HG03442 (cell line): ENCODE measurements around the gene SLMAP.
"Not testable (repeated sequence)": the region's sequence is repeated elsewhere in the genome, so short reads cannot be mapped to it uniquely, and the experiment has no call there.

ENCODE experiments used
- ATAC-seq: cut with Tn5 transposase; IDR thresholded peaks from one replicate; pipeline ENCODE4 v1.9.1; 2021; ENCODE audit warnings: mild to moderate bottlenecking, moderate library complexity; ENCODE audit not compliant: unreplicated experiment

Gene SLMAP

DNA sequence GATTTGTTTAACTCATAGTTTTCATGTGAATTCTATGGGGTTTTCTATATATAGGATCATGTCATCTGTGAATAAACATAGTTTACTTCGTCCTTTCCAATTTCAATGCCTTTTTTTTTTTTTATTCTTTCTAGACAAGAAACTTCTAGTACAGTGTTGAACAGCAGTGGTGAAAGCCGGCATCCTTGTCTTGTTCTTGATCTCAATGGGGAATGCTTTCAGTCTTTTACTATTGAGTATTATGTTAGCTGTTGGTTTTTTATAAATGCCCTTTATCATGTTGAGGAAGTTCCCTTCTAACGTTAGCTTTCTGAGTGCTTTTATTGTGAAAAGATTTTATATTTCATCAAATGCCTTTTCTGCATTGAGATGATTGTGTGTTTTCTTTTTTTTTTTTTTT is 69.0 kb downstream of the SLMAP start:
- ATAC-seq: no peak

DNA sequence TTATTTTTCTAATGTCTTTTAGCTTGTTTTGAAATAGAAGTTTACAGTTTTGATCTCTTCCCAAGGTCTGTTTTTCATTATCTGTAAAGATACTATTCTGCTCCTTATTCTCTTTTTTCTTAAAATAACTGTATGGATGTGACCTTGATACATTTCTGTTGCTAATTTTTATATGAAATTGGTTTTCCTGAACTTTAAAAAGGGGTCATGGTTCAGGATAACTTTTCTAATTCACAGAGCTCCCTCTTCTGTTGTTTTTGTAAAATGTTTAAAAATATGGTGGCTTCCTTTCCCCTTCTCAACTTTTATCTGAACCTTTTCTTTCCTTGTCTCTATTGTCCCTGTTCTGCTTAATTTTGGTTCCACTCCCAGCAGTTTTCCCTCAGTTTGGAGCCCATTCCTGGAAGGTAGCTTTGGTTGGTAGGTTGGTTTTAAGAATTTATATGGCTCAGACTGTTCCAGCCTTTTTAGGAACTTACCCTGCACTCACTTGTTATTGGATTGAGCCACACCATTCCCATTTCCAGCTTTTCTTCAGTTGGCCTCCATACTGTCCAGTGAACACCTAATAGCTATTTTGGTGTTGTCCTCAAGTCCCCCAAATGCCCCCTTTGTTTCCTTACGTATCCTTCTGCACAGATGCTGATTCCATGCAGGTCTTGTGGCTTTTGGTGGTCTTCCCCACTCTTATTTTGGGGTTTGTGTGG is 70.3 kb downstream of the SLMAP start:
- no peak for ATAC-seq

DNA sequence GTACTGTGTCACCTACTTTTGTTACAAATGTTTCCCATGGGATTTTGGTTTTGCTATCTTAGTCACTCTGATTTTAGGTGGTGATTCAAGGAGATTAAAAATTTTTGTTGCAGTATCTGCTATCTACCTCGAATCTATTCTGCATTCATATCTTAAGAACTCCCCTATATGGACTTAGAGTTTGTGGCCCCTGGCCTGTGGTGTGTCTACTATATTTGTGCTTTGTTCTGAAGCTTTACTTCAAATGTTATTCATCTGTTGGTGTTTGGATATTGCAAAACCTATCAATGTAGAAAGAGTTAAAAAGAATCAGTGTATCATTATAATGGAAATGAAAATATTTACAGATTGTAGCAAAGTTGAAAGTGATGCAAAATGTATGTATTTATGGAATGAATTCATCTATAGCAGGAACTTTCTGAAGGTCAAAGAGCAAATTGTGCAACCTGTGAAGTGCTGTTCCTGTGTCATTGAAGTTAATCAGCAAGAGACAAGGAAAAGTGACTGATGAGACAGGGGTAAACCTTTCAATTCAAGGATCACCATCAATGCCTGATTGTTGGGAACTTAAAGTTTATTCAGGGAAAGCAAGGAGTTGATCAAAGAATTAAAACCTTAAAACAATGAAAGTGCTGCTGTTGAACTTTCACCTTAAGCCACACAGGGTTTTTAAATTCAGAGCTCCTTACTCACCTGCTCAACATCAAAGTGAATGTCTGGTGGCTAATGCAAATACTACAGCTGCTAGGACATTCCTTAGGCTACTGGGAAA is 71.0 kb downstream of the SLMAP start:
- no peak for ATAC-seq

DNA sequence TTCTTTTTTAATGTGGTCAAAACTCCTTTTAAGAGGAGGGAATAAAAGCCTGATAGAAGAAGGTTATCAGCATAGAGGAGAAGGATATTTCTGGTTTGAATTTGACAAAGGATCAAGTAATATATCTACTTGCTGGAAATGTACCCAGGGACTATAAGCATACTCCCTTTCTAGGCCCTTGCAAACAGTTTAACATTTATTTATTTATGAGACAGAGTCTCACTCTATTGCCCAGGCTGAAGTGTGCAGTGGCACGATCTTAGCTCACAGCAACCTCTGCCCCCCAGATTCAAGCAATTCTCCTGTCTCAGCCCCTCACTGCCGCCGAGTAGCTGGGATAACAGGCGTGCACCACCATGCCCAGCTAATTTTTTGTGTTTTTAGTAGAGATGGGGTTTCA is 71.6 kb downstream of the SLMAP start:
- ATAC-seq: no peak

DNA sequence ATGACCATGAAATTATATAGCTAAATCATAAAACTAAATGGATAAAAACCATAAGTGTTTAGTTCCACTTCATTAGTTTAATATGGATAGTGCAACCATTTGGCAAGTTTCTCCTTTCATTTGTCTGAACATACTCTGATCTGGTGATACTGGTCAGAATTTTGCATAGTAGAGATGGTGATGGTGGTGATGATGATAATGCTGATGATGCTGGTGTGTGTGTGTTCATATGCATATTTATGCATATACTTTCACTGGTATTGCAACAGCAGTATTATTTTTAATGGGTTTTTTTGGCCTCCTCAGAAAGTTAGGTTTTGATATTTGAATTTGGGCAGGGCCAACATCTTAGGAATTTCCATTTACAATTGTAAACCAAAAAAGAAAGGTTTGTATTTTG is 76.4 kb downstream of the SLMAP start:
- ATAC-seq: no peak

DNA sequence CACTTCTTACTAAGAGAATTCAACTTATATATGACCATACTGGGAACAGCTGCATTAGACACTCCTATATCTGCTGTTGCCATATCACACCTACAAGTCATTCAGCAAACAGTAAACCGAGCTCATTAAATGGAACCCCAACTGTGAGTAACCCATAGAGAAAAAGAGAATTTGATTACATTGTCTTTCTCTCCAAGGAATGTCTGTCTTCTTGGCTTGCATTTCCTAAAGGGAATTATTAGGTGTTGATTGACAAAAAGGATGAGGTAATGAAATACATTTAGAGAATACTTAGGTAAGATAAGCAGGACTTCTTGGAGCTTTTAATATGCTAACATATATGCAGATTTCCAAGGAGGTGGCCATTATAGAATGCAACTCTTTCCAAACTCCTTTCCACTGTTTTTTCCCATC is 76.8 kb downstream of the SLMAP start:
- no peak for ATAC-seq

DNA sequence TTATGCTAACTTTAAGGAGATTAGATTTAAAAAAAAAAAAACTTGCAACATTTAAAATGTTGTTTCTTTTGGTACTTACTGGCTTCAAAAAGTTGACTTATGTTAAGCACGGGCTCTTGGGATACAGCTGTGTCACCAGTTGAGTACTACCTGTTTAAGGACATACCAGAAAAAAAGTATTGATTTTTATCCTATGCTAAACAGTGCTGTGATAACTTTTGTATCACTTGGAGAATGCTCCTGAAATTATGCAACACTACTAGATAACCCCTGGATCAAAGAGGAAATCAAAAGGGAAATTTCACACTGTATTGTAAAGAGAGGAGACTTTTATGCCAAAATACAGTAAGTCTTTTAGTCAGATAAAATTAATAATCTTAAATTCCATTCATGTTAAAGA is 77.7 kb downstream of the SLMAP start:
- no peak for ATAC-seq

DNA sequence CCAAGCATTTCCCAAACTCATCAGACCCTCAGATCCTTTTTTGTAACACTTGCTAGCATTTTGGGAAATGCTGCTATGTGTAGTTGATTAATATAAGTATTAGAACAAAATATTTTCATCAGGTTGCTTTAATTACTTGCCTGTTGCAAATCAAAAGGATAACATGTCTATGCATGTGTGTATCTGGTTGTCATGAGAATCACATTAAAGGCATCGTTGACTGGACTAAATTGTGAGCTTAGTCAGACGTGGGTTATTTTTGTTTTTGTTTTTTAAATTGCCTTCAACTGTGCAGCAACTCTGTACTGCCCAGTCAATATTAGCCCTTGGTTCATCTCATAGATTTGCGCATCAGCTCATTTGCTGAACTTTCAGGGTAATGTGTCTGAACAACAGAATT is 81.6 kb downstream of the SLMAP start:
- no peak for ATAC-seq

DNA sequence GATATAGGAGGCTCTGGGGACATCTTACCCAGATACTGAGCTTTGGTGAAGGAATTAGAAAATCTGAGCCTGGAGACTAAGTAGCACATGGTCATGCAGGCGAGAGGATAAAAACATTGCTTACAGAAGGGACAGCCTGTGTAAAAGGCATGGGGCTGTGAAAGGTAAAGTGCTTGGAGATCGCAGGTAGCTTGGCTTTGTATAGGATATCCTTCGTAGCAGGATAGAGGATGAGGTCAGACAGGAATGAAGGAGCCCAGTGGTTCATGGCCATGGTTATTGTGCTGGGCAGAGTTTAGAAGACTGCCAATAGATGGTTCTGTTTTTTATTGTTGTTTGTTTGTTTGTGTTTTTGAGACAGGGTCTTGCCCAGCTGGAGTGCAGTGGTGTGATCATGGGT is 82.5 kb downstream of the SLMAP start:
- no peak for ATAC-seq

DNA sequence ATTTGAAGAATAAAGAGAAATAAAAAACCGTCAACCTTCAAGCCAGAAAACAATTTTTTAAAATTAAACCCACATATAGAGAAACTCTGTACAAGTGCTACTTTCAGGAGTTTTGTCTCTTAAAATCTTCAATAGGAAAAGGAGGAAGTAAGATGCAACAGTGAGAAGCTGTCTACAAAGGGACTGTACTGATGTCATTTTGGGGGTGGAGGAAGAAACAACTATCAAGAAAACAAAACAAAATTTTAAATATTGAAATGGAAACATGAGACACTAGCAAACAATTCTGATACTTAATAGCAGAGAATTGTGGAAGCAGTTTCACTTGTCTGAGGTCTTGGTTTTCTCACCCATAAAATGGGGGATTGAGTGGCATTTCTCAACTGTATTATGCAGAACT is 84.4 kb downstream of the SLMAP start:
- no peak for ATAC-seq

DNA sequence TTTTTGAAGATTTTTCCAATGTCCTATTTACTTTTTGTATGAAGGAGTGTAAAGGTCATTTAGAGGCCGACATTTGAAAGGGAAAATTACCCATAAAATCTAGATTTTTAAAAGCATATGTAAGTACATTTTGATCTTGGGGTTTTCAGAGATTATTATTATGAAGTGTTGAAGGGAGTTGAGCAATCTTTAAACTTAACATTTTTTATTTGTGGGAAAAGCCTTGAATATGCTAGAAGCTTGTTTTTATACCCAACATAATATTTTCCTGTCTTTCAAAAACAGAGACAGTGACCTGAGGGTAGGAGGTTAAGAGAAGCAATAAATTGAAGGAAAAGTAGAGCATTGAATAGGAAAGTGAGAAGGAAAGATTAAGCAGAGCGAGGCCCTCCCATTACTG is 85.7 kb downstream of the SLMAP start:
- ATAC-seq: no peak

DNA sequence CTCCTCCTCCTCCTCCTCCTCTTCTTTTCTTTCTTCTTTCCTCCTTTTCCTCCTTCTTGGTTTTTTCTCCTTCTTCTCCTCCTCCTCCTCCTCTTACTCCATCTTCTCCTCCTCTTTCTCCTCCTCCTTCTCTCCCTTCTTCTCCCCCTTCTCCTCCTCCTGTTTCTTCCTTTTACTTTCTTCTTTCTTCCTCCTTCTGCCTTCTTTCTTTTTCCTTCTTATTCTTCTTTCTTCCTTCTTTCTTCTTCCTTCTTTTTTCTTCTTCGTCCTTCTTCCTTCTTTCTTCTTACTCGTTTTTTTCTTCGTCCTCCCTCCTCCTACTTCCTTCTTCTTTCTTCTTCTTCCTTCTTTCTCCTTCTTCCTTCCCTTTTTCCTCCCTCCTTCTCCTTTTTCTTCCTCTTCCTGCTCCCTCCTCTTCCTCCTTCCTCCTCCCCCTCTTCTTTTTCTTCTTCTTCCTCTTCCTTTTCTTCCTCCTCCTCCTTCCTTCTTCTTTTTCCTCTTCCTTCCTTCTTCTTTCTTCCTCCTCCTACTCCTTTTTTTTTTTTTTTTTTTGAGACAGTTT is 92.1 kb downstream of the SLMAP start:
- ATAC-seq: no peak

DNA sequence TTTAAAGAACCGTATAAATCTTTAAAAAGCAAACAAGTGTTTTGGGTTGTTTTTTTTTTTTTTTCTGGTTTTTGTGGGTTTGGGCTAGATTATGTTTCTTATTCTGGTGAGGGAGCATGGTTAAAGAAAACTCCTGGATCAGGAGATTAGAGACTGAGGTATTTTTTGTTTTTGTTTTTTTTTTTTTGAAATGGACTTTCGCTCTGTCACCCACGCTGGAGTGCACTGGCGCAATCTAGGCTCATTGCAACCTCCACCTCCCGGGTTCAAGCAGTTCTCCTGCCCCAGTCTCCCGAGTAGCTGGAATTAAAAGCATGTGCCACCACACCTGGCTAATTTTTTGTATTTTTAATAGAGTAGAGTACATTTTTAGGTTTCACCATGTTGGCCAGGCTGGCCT is 95.2 kb downstream of the SLMAP start:
- no peak for ATAC-seq

DNA sequence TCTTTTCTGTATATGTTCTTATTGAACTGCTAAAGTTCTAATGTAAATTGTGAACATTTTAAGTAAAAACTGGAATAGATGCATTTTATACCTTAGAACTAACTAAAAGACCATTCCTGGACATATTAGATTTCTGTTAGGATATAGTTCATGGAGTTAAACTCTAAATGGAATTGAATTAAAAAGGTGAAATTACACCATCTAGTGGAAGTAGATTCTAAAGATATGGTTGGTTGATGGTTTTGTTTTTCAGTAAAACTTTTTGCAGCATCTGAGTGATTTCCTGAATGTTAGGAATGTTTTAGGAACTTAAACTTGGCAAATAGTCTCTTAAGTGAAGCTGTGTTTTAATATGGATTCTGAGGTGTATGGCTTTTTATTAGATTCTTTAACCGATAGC is 96.8 kb downstream of the SLMAP start:
- ATAC-seq: no peak

DNA sequence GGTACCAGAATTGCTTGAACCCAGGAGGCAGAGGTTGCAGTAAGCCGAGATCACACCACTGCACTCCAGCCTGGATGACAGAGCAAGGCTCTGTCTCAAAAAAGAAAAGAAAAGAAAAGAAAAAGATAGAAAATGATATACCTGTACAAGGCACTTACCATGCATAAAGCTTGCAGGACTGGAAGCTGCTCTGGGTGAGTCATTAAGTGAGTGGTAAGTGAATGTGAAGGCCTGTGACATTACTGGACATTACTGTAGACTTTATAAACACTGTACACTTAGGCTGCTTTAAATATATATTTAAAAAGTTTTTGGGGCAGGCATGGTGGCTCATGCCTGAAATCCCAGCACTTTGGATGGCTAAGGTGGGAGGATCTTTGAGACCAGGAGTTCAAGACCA is 99.2 kb downstream of the SLMAP start:
- no peak for ATAC-seq

DNA sequence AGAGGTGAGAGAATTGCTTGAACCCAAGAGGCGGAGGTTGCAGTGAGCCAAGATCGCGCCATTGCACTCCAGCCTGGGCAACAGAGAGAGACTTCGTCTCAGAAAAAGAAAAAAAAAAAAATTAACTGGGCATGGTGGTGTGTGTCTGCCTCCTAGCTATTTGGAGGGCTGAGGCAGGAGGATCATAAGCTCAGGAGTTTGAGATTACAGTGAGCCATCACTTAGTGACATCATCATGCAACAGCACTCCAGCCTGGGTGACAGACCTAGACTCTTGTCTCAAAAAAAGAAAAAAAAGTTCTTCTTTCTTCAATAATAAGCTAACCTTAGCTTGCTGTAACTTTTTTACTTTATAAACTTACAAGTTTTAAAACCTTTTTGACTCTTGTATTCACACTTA is 99.8 kb downstream of the SLMAP start:
- no peak for ATAC-seq

DNA sequence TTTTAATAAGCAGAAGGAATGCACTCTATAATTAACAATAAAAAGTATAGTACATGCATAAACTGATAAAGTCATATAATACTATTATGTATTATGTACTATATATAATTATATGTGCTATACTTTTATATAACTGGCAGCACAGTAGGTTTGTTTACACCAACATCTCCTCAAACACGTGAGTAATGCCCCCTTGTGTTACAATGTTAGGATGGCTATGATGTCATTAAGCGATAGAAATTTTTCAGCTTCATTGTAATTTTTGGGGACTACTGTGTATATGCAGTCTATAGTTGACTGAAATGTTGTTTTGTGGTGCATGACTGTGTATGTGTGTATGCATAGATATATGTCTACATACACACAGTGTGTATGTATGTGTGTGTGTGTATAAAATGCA is 100.6 kb downstream of the SLMAP start:
- no peak for ATAC-seq

DNA sequence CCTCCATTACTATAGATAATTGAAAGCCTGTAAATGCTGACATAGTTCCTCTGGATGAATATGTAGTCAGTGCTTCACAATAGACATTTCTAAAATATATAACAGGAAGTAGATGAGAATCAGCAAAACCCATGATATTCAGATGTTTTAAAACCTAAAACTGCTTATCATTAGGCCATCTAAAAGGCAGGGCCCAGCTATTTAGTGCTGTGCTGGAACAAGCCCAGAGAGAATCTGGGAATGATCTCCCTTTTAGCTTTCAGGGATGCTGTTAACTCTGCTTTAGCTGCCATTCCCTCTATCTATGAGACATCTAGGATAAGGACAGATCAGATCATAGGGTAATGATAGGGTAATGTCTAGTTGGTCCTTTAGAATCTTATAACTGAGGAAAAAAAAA is 106.8 kb downstream of the SLMAP start:
- ATAC-seq: no peak

DNA sequence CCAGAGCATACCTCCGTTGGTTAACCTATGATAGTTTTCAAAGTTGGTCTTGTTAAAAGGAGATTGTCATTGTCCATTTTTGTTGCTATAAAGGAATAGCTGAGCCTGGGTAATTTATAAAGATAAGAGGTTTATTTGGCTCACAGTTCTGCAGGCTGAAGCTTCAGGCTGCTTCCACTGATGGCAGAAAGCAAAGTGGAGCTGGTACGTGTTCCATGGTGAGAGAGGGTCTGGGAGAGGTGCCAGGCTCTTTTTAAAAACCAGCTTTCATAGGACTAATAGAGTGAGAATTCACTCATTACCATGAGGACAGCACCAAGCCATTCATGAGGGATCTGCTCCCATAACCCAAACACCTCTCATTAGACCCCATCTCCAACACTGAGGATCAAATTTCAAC is 107.3 kb downstream of the SLMAP start:
- no peak for ATAC-seq

DNA sequence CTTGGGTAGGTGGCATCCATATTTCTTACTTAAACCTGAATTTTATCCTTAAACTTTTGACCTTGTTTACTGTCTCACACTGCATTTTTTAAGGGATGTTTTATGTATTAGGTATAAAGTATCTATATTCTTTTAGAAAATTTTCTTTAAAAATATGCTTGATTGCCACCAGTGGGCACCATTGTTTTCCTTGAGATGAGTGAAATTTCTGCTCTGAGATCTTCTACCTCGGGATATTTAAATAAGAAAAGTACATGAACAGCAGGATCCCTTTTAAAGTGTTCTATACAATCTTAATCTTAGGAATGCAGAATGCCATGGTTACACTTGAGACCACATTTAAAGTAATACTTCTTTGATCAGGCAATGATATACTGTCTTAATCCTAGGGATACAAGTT is 108.7 kb downstream of the SLMAP start:
- no peak for ATAC-seq

DNA sequence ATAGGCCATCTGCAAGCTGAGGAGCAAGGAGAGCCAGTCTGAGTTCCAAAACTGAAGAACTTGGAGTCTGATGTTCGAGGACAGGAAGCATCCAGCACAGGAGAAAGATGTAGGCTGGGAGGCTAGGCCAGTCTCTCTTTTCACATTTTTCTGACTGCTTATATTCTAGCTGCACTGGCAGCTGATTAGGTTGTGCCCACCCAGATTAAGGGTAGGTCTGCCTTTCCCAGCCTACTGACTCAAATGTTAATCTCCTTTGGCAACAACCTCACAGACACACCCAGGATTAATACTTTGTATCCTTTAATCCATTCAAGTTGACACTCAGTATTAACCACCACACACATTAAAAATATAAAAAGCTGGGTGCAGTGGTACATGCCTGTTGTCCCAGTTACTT is 113.0 kb downstream of the SLMAP start:
- ATAC-seq: not testable (repeated sequence)

DNA sequence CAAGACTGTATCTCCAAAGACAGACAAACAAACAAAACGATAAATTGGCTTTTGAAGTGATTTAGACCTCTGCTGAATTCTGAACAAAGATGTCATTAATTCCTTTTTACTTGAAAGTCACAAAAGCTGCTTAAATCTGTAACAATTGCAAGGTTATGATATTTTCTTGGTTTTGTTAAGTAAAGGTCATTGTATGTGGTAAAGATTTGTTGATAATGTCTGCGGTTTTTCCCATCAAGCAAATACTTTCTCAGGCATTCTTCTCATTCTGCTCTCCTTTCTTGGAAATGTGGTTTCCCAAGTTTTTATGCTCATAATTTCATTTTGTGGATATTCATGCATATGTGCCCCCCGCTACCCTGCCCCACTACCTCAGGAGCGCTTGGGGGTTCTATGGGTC is 116.5 kb downstream of the SLMAP start:
- ATAC-seq: no peak
